Measurements from ENCODE around the gene HAP1. TPM values are rescaled to one million over a fixed set of nuclear protein-coding genes. Genes with fewer than 3 reads are reported as not detected.
"Not testable (repeated sequence)": the region's sequence is repeated elsewhere in the genome, so short reads cannot be mapped to it uniquely, and the experiment has no call there.

Gene HAP1
- total and polyA plus RNA-seq, 7 donors: under 0.01 to 4.3 (median 0.71) TPM

- TF ChIP-seq POLR2A (IDR thresholded peaks at IDR 0.05) (no peak), EP300 (IDR thresholded peaks at IDR 0.05) (no peak), CTCF (IDR thresholded peaks at IDR 0.05) (no peak), POLR2AphosphoS5 (IDR thresholded peaks at IDR 0.05) (no peak)
- 51 to 63% methylated on average over 8 of the region's 8 CpGs for WGBS, 2 donors
- DNase-seq: no peak
- intact Hi-C loops (cut with DNase I): no loop called here
- H3K27me3 ChIP-seq: peaks cover 0 to 7% (median 0%) of the 10 kb centered on the region in 3 donors
- no peak overlapping the region for H3K27ac ChIP-seq
- H3K9me3 ChIP-seq: no peaks in the 10 kb centered on the region
- H3K4me3 ChIP-seq: no peak overlapping the region
- H3K4me1 ChIP-seq: no peaks in the 10 kb centered on the region
- H3K36me3 ChIP-seq: no peaks in the 10 kb centered on the region
Measured at GRCh38 chr17:41710472-41711090, 23.9 kb downstream of the HAP1 start.

- no peak overlapping the region for H3K4me3 ChIP-seq
- WGBS, 2 donors: 61 to 78% methylated on average over 10 of the region's 10 CpGs
- TF ChIP-seq CTCF (IDR thresholded peaks at IDR 0.05): no peak
- TF ChIP-seq EP300 (IDR thresholded peaks at IDR 0.05): no peak
- TF ChIP-seq POLR2A (IDR thresholded peaks at IDR 0.05): no peak
- TF ChIP-seq POLR2AphosphoS5 (IDR thresholded peaks at IDR 0.05): no peak
- no peaks in the 10 kb centered on the region for H3K36me3 ChIP-seq
- no peaks in the 10 kb centered on the region for H3K9me3 ChIP-seq
- DNase-seq: no peak
- H3K27ac ChIP-seq: no peak overlapping the region
- H3K4me1 ChIP-seq: no peaks in the 10 kb centered on the region
- peaks cover 0 to 7% (median 0%) of the 10 kb centered on the region in 3 donors for H3K27me3 ChIP-seq
- intact Hi-C loops (cut with DNase I): no loop called here
Measured at GRCh38 chr17:41707803-41708669, 26.4 kb downstream of the HAP1 start.

- WGBS, 2 donors: 76% methylated on average over 13 of the region's 13 CpGs
- Histone ChIP-seq H3K27ac (no peak overlapping the region), H3K27me3 (peaks cover 0 to 3% (median 0%) of the 10 kb centered on the region in 3 donors), H3K4me1 (no peaks in the 10 kb centered on the region), H3K9me3 (no peaks in the 10 kb centered on the region), H3K4me3 (no peak overlapping the region), H3K36me3 (no peaks in the 10 kb centered on the region)
- intact Hi-C loops (cut with DNase I): no loop called here
- no peak for TF ChIP-seq EP300 (IDR thresholded peaks at IDR 0.05)
- TF ChIP-seq CTCF (IDR thresholded peaks at IDR 0.05): no peak
- no peak for TF ChIP-seq POLR2A (IDR thresholded peaks at IDR 0.05)
- no peak for TF ChIP-seq POLR2AphosphoS5 (IDR thresholded peaks at IDR 0.05)
- no peak for DNase-seq
Measured at GRCh38 chr17:41705271-41705991, 29.0 kb downstream of the HAP1 start.

- Histone ChIP-seq H3K4me1 (peaks cover 0 to 2% (median under 1%) of the 10 kb centered on the region in 4 donors), H3K27me3 (no peaks in the 10 kb centered on the region), H3K9me3 (no peaks in the 10 kb centered on the region), H3K27ac (no peak overlapping the region), H3K4me3 (no peak overlapping the region), H3K36me3 (no peaks in the 10 kb centered on the region)
- TF ChIP-seq POLR2A (IDR thresholded peaks at IDR 0.05) (no peak), POLR2AphosphoS5 (IDR thresholded peaks at IDR 0.05) (no peak), CTCF (IDR thresholded peaks at IDR 0.05) (no peak), EP300 (IDR thresholded peaks at IDR 0.05) (no peak)
- intact Hi-C loops (cut with DNase I): no loop called here
- WGBS, 2 donors: 82 to 92% methylated on average over 8 of the region's 8 CpGs
- DNase-seq: no peak
Measured at GRCh38 chr17:41702712-41703111, 31.7 kb downstream of the HAP1 start.

GRCh38 chr17:41700843-41701242 lies 33.6 kb downstream of the HAP1 start:
- DNase-seq; H3K27ac ChIP-seq; H3K36me3 ChIP-seq; H3K27me3 ChIP-seq; H3K9me3 ChIP-seq; H3K4me3 ChIP-seq; intact Hi-C loops (cut with DNase I): not testable (repeated sequence)
- 86 to 88% methylated on average over 3 of the region's 3 CpGs for WGBS, 2 donors
- H3K4me1 ChIP-seq: peaks cover 0 to 19% (median 18%) of the 10 kb centered on the region in 4 donors

Measured in sigmoid colon (tissue), 7 donors.